GM19035 (cell line): ENCODE data around the gene ADA.

Source experiments
- ATAC-seq: cut with Tn5 transposase; IDR thresholded peaks from one replicate; pipeline ENCODE4 v1.9.1; 2021; ENCODE audit not compliant: unreplicated experiment

Gene ADA

GRCh38 chr20:44646023-44646640 lies 5.4 kb downstream of the ADA start:
- ATAC-seq: no peak

DNA sequence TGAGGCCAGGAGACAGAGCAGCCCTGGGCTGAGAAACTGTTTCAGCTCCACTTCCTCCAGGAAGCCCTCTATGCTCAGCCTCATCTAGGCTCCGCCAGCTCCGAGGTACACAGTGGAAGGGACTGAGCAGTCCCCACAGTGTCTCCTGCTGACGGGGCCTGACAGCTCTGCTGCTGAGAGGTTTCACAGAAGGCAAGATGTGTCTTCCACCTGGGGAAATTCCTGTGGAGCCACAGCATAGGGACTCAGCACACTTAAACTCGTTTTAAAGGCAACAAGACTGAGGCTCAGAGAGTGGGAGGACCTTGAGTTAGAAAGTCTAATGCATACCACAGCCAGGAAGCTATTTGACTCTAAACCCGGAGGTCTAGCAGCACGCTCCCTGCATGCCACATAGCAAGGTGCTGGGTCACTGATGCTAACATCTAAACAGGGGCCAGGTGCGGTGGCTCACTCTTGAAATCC lies 6.8 kb downstream of the ADA start:
- no peak for ATAC-seq

DNA sequence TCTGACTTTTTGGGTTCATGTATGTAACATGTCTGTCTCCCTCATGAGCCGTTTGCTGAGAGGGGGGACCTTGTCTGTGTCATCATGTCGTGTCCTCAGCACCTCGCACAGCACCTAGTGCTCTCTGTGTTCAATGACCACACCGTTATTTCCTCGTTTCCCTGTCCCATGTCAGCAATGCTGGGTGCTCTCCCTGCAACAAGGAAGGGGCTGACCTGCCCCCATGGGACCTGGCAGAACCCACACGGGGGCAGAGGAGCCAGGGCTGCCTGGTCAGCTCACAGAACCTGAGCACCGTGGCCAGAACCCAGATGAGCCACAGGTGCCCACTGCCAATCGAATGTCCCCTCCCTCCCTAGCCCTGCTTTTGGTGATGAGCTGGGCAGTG lies 7.3 kb downstream of the ADA start:
- ATAC-seq: no peak

GRCh38 chr20:44643596-44644229 lies 7.8 kb downstream of the ADA start:
- no peak for ATAC-seq

- ATAC-seq: no peak
Measured at GRCh38 chr20:44643154-44643519, 8.4 kb downstream of the ADA start.

GRCh38 chr20:44642203-44643153 lies 9.0 kb downstream of the ADA start:
- ATAC-seq: no peak

GRCh38 chr20:44641325-44641724 lies 10.2 kb downstream of the ADA start:
- no peak for ATAC-seq

DNA sequence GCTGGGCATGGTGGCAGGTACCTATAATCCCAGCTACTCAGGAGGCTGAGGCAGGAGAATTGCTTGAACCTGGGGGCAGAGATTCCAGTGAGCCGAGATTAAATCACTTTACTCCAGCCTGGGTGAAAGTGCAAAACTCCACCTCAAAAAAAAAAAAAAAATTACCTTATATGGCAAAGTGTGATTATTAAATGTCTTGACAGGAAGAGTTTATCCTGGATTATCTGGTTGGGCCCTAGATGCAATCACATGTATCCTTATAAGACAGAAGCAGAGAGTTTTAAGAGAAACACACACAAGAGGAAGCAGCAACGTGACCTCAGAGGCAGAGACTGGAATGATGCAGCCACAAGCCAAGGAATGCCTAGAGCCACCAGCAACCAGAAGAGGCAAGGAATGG lies 11.0 kb downstream of the ADA start:
- ATAC-seq: no peak

GRCh38 chr20:44637522-44638372 lies 13.8 kb downstream of the ADA start:
- ATAC-seq: no peak

DNA sequence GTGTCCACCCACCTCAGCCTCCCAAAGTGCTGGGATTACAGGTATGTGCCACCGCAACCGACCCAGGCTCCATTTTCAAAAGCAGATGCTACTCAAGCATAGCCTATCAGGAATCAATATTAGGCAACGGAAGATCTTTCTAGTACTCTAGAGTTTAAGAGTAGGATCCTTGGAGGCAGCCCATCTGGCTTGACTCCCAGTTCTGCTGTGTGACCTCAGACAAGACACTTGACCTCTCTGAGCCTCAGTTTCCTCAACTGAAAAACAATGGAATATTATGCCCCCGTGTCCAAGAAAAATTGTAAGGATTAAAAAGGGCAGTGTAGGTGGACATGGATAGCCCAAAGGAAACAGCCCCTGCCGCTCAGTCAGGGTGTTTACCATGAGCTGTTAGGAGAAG lies 14.5 kb downstream of the ADA start:
- no peak for ATAC-seq

- ATAC-seq: no peak
Measured at GRCh38 chr20:44635877-44636276, 15.6 kb downstream of the ADA start.

DNA sequence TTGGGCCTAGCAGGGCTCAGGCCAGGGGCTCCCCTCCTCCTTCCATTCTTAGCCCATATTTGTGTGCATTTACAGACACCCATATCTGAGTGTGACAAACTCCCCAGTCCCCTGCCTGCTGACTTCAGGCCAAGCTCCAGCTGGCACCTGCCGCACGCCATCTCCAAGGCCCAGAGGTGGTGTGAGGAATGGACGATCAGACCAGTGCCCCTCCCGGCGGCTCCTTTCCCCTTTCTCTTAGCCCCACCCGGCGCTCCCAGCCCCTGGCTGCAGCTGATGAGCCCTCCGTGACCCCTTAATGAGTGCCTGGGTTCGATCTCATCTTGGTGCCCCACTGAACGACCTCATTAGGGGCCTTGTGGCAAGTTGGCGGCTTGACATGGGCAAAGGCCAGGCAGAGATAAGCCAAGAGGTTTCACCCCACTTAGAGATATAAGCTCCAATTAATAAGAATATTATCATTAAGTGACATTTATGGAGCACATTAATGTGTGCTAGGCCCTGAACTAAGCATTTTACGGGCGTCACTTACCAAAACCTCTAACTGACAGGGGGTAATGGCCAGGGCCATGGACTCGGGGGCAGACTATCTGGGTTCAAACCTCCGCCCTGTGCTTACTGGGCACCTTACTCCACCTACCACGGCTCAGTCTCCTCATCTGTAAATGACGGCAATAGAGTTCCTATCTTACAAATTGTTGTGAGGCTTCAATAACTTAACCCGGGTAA lies 17.5 kb downstream of the ADA start:
- ATAC-seq: no peak

DNA sequence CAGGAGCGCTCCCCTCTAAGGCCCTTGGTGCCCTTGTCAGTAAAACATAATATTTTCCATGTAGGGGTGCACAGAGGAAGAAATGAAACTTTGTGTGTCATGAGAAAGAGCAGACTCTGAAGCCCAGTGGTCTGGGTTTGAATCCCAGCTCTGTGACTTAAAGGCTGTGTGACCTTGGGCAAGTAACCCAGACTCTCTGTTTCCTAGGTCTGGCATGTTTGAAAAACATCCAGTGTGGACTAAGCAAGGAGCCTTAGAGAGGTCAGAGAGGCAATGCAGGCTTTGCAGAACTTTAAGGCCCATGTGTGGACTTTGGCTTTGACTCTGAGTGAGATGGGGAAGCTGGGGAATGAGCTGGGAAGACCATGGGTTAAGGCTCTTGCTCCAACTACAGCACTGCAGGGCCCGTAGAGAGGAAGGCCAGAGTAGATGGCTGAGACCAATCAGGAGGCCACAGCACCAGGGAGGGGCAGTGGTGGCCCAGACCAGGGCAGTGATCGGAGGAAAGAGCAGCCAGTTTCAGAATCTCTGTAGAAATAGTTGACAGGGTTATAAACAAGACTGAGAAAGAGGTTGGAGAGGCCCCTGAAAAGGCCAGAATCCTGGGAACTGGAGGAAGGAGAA lies 18.2 kb downstream of the ADA start:
- ATAC-seq: no peak

DNA sequence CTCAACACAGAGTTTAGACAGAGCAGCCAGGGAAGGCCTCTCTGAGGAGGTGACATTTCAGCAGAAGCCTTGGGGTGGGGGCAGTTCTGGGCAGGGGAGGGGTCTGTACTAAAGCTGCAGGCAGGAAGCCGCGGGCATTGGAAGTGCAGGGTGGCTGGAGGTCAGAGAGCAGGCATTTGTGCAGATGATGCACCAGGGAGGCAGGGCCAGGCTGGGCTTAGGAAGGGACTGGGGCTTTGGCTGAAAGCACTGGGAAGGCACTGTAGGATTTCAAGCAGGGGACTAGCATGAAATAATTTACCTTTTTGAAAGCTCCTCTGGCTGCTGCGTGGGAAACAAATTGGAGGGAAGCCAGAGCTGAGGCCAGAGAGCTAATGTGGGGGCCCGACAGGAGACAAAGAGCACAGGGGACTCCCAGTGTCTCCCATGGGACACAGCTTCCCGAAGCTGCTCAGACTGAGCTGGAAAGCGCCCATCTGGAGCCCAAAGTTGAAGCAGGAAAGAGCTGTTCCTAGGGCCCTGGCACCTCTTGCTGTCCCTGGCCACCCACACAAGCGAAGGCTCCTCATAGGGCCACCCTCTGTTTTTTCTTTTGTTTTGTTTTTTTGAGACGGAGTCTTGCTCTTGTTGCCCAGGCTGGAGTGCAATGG lies 19.3 kb downstream of the ADA start:
- no peak for ATAC-seq

- no peak for ATAC-seq
Measured at GRCh38 chr20:44630297-44630696, 21.2 kb downstream of the ADA start.

GRCh38 chr20:44629542-44629941 lies 22.0 kb downstream of the ADA start:
- no peak for ATAC-seq

- ATAC-seq: no peak
Measured at GRCh38 chr20:44629017-44629385, 22.5 kb downstream of the ADA start.

- ATAC-seq: no peak
Measured at GRCh38 chr20:44627364-44628010, 24.0 kb downstream of the ADA start.

- no peak for ATAC-seq
Measured at GRCh38 chr20:44626278-44626677, 25.2 kb downstream of the ADA start.
